ENCODE data around the gene EIF3L.

EIF3L gene

DNA sequence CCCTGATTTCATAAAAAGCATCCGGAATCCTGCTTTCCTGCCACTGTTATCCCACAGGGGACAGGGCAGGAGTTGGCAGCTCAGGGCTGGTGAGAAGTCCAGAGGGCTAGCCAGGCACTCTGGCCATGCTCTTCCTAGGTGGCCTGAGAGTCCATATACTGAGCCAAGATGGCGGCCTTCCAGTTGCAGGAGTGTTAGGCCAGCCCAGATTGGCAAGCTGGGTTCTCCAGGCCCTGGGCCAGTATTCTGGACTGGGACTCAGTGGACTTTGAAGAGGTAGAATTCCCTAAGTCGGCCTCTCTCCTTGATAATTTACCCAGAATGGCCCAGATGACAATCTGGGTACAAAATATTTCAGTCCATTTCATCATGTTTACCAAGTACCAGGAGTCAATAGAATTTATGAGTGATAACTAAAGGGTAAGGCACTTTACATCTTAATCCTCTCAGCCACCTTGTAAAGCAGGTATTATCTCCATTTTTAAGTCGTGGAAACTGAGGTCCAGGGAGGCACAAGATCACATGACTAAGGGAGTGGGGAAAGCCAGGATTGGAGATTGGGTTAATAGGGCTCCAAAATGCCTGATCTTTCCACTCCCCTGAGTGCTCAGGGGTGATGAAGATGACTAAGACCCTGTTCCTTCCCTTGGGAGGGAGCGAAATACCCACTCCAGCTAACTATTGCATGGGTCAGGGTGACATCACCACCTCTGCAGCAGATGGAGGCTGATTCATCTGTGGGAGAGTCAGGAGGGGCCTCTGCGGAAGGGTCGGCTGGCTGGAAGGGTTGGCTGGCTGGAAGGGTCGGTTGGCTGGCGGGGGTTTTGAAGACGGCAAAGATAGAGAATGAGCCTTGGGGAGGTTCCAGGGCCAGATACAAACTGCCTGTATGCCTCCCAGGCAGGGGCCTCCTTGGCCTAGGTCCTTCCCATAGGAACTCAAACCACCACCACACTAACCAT is 55.6 kb downstream of the EIF3L start:
- no peaks in the 10 kb centered on the region for H3K27me3 ChIP-seq (replicated peaks; ENCODE audit: control insufficient read depth, insufficient read depth, low read length, poor library complexity, severe bottlenecking)
- no peak for DNase-seq
- peaks cover 15% of the 10 kb centered on the region for H3K4me1 ChIP-seq (ENCODE audit: control insufficient read depth, insufficient read depth, low read length, poor library complexity, severe bottlenecking)
- H3K27ac ChIP-seq (ENCODE audit: insufficient read depth, low read length, poor library complexity, severe bottlenecking) = no peak overlapping the region
- no peaks in the 10 kb centered on the region for H3K9me3 ChIP-seq (ENCODE audit: control insufficient read depth, low read length)
- no peaks in the 10 kb centered on the region for H3K36me3 ChIP-seq (ENCODE audit: control insufficient read depth, insufficient read depth, low read length)
- H3K4me3 ChIP-seq (ENCODE audit: insufficient read depth, low read depth, low read length, poor library complexity, severe bottlenecking) = no peak overlapping the region

DNA sequence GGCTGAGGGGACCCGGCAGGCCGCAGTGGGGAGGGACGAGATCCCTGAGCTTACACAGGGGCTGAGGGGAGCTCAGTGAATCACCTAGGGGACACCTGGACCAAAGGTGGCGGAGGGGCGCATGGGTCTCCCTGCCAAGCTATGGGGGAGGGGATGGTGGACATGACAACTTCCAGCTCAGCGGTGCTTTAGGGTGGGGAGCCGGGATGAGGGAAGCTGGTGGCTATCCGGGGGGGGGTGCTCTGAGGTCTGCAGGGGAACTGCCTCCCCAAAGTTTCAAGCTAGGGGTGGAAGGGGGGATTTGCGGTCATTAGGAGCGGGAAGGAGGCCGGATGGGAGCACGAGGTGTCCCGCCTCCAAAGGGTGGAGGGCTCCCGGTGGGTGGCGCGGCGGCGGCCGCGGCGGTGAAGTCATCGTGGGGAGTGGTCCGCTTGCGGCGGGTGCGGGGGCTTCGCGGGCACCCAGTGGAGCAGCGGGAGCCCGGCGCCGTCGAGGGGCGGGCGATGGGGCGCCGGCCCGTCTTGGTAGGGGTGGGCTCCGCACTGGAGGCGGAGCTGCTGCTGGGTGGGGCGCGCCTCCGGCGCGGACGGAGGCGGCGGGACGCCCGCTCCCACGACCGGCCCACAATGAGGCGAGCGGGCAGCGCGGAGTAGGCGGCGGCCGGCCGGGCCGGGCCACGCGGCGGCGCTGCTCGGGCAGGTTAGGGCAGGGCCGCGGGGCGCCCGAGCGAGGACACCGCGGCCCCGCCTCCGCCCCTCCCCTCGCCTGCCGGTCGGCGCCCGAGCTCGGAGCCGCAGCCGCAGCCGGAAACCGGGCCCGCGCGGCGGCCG is 56.5 kb downstream of the EIF3L start, which contains the start of gene MICALL1:
TSS of gene MICALL1 (plus strand) at position 764 of the 830 bp plus-strand sequence. CDS start 126 bp downstream, outside the sequence.
- Histone ChIP-seq H3K27me3 (replicated peaks; ENCODE audit: control insufficient read depth, insufficient read depth, low read length, poor library complexity, severe bottlenecking) (no peaks in the 10 kb centered on the region), H3K36me3 (ENCODE audit: control insufficient read depth, insufficient read depth, low read length) (no peaks in the 10 kb centered on the region), H3K9me3 (ENCODE audit: control insufficient read depth, low read length) (no peaks in the 10 kb centered on the region), H3K4me1 (ENCODE audit: control insufficient read depth, insufficient read depth, low read length, poor library complexity, severe bottlenecking) (peaks cover 15% of the 10 kb centered on the region), H3K27ac (ENCODE audit: insufficient read depth, low read length, poor library complexity, severe bottlenecking) (peak within 1 kb of the TSS; percentile 60), H3K4me3 (ENCODE audit: insufficient read depth, low read depth, low read length, poor library complexity, severe bottlenecking) (peak within 1 kb of the TSS; percentile 53)
- peak; percentile 38 to 53 (median 49) for DNase-seq

DNA sequence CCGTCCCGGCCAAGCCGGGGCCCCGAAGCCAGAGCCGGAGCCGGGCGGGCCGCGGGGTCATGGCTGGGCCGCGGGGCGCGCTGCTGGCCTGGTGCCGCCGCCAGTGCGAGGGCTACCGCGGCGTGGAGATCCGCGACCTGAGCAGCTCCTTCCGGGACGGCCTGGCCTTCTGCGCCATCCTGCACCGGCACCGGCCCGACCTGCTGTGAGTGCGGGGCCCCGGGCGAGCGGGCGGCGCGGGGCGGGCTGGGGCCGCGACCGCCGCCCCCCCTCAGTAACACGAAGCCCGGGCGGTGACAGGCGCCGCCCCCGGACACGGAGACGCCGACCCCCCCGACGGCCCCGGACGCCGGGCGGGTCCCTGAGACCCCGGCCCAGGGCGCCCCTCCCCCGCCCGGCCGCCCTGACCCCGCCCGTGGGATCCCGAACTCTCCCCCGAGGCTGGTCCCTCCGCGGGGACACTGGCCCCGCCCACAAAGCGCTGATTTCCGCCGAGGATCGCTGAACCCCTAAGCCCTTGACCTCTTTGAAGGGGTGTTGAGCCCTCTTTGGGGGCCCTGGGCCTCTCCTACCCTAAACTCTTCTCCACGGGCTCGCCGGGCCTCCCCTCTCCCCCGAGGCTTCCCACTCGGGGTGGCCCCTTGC is 57.3 kb downstream of the EIF3L start:
- no peaks in the 10 kb centered on the region for H3K9me3 ChIP-seq (ENCODE audit: control insufficient read depth, low read length)
- peak overlapping the region; percentile 60 for H3K27ac ChIP-seq (ENCODE audit: insufficient read depth, low read length, poor library complexity, severe bottlenecking)
- H3K36me3 ChIP-seq (ENCODE audit: control insufficient read depth, insufficient read depth, low read length) = no peaks in the 10 kb centered on the region
- DNase-seq = peak; percentile 6 to 24 (median 14)
- peaks cover 15% of the 10 kb centered on the region for H3K4me1 ChIP-seq (ENCODE audit: control insufficient read depth, insufficient read depth, low read length, poor library complexity, severe bottlenecking)
- no peaks in the 10 kb centered on the region for H3K27me3 ChIP-seq (replicated peaks; ENCODE audit: control insufficient read depth, insufficient read depth, low read length, poor library complexity, severe bottlenecking)
- H3K4me3 ChIP-seq (ENCODE audit: insufficient read depth, low read depth, low read length, poor library complexity, severe bottlenecking) = peak overlapping the region; percentile 53

DNA sequence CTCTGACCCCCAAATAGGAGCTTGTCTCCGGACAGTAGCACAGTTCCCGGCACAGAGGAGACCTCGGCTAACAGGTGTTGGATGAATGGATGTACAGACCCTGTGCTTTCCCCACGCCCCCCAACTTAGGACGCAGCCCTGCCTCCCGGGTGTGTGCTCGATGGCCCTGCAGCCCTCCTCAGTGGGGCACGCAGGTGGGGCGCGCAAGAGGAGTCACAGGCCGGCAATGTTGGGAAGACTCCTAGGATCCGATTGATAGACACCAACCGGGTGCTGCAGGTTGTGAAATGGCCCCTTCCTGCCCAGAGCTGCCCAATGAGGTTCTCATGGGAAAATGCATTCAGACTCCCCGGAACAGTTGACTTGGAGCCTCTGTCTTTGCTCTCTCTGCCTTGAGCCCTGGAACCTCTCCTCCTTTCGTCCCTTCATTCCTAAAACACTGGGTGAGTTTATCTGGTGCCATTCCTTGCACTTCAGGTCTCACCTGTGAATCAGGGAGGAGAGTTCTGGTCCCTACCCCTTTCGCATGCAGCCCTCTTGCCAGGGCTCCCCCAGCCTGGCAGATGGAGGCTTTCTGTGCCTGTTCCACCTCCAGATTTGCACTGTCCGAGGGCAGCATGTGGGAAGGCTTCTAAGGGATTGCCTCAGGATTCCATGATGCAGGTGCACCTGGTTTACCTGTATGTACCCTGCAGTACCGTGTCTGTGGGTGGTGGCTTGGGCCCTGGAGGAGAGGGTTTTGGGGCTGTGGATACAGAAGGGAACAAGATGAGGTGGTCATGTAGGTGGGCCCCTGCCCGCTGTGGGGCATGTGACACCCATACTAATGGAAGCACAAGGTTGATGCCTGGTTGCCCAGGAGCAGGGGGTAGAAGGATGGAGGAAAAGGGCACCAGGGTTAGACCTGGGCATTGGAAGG is 58.1 kb downstream of the EIF3L start:
- Histone ChIP-seq H3K9me3 (ENCODE audit: control insufficient read depth, low read length) (no peaks in the 10 kb centered on the region), H3K4me3 (ENCODE audit: insufficient read depth, low read depth, low read length, poor library complexity, severe bottlenecking) (peak overlapping the region; percentile 53), H3K27ac (ENCODE audit: insufficient read depth, low read length, poor library complexity, severe bottlenecking) (peak overlapping the region; percentile 60), H3K4me1 (ENCODE audit: control insufficient read depth, insufficient read depth, low read length, poor library complexity, severe bottlenecking) (peaks cover 15% of the 10 kb centered on the region), H3K27me3 (replicated peaks; ENCODE audit: control insufficient read depth, insufficient read depth, low read length, poor library complexity, severe bottlenecking) (no peaks in the 10 kb centered on the region), H3K36me3 (ENCODE audit: control insufficient read depth, insufficient read depth, low read length) (peaks cover 5% of the 10 kb centered on the region)
- no peak for DNase-seq

DNA sequence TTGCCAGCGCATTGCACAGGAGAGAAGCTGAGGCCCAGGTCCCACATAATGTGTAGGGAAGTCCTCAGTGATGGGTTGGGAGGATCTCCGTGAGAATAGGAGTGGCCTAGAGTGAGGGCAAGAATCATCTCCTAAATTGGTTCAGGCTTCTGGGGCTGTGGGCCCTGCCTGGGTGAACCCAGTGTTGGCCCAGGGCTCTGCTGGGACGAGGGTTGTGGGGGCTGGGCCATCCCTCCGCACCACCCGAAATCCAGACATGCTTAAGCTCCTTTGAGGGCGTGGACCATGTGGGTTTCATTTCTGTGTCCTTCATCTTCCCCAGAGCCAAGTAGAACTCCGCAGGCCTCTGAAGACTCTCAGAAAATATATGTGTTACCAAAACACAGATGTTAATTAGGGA is 60.5 kb downstream of the EIF3L start:
- H3K27ac ChIP-seq (ENCODE audit: insufficient read depth, low read length, poor library complexity, severe bottlenecking) = no peak overlapping the region
- H3K27me3 ChIP-seq (replicated peaks; ENCODE audit: control insufficient read depth, insufficient read depth, low read length, poor library complexity, severe bottlenecking) = no peaks in the 10 kb centered on the region
- DNase-seq = no peak
- H3K4me1 ChIP-seq (ENCODE audit: control insufficient read depth, insufficient read depth, low read length, poor library complexity, severe bottlenecking) = peaks cover 15% of the 10 kb centered on the region
- H3K9me3 ChIP-seq (ENCODE audit: control insufficient read depth, low read length) = no peaks in the 10 kb centered on the region
- H3K4me3 ChIP-seq (ENCODE audit: insufficient read depth, low read depth, low read length, poor library complexity, severe bottlenecking) = no peak overlapping the region
- H3K36me3 ChIP-seq (ENCODE audit: control insufficient read depth, insufficient read depth, low read length) = peaks cover 11% of the 10 kb centered on the region

DNA sequence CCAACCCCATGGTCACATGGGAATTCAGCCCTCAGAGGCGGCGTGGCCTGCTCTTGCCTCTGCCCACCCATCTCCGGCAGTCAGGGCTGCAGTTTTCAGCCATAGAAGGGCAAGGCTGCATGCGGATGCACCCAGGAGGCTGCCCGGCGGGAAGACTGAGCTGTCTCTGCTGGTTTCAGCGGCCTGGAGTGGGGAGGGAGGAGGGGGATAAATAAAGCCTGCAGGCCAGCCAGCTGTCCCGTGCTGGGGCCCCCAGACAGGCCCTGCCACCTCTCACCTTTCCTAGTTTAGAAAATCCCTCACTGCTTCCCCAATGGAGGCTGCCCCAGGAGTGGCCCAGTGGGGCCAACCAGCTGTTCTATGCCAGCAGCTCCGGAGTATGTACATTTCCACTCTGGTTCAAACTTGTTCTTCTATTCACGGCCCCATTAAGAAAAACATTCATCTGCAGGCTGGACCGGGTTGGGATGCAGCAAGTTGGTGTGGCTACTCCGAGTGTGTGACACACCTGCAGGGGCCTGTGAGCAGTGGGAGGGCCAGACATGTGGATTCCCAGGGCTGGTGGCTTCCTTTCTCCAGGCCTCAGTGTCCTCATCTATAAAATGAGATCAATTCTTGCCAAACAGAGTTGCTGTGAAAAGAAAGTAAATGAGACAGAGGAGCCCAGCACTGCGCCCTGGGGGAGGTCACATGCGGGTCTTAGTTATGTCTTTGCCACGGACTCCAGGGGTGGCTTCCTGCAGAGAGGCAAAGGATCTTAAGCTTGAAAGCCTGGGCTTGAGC is 61.9 kb downstream of the EIF3L start:
- no peak overlapping the region for H3K27ac ChIP-seq (ENCODE audit: insufficient read depth, low read length, poor library complexity, severe bottlenecking)
- no peak for DNase-seq
- H3K9me3 ChIP-seq (ENCODE audit: control insufficient read depth, low read length) = no peaks in the 10 kb centered on the region
- H3K36me3 ChIP-seq (ENCODE audit: control insufficient read depth, insufficient read depth, low read length) = peaks cover 11% of the 10 kb centered on the region
- peaks cover 10% of the 10 kb centered on the region for H3K4me1 ChIP-seq (ENCODE audit: control insufficient read depth, insufficient read depth, low read length, poor library complexity, severe bottlenecking)
- no peaks in the 10 kb centered on the region for H3K27me3 ChIP-seq (replicated peaks; ENCODE audit: control insufficient read depth, insufficient read depth, low read length, poor library complexity, severe bottlenecking)
- H3K4me3 ChIP-seq (ENCODE audit: insufficient read depth, low read depth, low read length, poor library complexity, severe bottlenecking) = no peak overlapping the region

DNA sequence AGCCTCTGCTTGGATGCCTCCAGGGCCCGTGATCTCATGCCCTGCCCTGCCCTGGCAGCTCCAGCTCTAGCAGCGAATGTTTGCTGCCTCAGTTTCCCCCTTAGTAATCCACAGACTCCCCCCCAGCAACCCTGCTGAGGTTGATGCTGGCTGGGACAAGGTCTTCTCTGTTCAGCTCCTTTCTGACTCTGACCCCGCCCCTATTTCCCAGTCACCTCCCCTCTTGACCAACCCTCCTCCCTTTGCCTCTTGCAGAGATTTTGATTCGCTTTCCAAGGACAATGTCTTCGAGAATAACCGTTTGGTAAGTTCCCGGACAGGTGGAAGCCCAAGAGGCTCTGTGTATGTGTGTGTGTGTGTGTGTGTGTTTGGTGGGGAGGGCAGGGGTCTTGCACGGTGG is 62.5 kb downstream of the EIF3L start:
- H3K4me3 ChIP-seq (ENCODE audit: insufficient read depth, low read depth, low read length, poor library complexity, severe bottlenecking) = no peak overlapping the region
- peaks cover 17% of the 10 kb centered on the region for H3K36me3 ChIP-seq (ENCODE audit: control insufficient read depth, insufficient read depth, low read length)
- no peaks in the 10 kb centered on the region for H3K27me3 ChIP-seq (replicated peaks; ENCODE audit: control insufficient read depth, insufficient read depth, low read length, poor library complexity, severe bottlenecking)
- no peaks in the 10 kb centered on the region for H3K9me3 ChIP-seq (ENCODE audit: control insufficient read depth, low read length)
- no peak for DNase-seq
- H3K27ac ChIP-seq (ENCODE audit: insufficient read depth, low read length, poor library complexity, severe bottlenecking) = no peak overlapping the region
- H3K4me1 ChIP-seq (ENCODE audit: control insufficient read depth, insufficient read depth, low read length, poor library complexity, severe bottlenecking) = peaks cover 8% of the 10 kb centered on the region

DNA sequence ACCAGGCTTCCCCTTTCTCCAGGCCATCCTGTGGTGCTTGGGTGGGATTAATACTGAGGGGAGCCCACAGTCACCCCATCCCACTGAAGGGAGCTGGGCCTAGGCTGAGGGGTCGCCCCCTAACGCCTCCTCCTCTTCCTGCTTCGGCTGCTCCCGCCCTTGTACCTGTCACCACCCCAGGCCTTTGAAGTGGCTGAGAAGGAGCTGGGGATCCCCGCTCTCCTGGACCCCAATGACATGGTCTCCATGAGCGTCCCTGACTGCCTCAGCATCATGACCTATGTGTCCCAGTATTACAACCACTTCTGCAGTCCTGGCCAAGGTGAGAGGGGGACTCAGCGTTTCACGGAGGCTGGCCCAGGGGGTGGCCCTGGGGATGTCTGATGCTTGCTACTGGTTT is 63.0 kb downstream of the EIF3L start:
- Histone ChIP-seq H3K4me3 (ENCODE audit: insufficient read depth, low read depth, low read length, poor library complexity, severe bottlenecking) (no peak overlapping the region), H3K36me3 (ENCODE audit: control insufficient read depth, insufficient read depth, low read length) (peaks cover 17% of the 10 kb centered on the region), H3K27ac (ENCODE audit: insufficient read depth, low read length, poor library complexity, severe bottlenecking) (no peak overlapping the region), H3K9me3 (ENCODE audit: control insufficient read depth, low read length) (no peaks in the 10 kb centered on the region), H3K4me1 (ENCODE audit: control insufficient read depth, insufficient read depth, low read length, poor library complexity, severe bottlenecking) (peaks cover 3% of the 10 kb centered on the region), H3K27me3 (replicated peaks; ENCODE audit: control insufficient read depth, insufficient read depth, low read length, poor library complexity, severe bottlenecking) (no peaks in the 10 kb centered on the region)
- DNase-seq = no peak

All from effector memory CD4-positive, alpha-beta T cell (primary cell).